Vagina (tissue), 2 donors: ENCODE data around the gene TSPAN32.

Source experiments
- CTCF ChIP-seq, 3 experiments: fragments of 450-650 bp in 2 of 3; fragments of 200-600 bp in 1 of 3; sonication (generic) in 1 of 3; IDR thresholded peaks; one replicate each; pipeline ENCODE4 v1.5.1; 2017 to 2019; ENCODE audit warnings: antibody characterized with exemption in 3 of 3, mild to moderate bottlenecking in 2 of 3, moderate library complexity in 2 of 3
- POLR2A ChIP-seq, 2 donors: fragments of 450-650 bp; IDR thresholded peaks; one replicate each; pipeline ENCODE4 v1.6.1; 2017; ENCODE audit warnings: antibody characterized with exemption in 2 of 2, mild to moderate bottlenecking in 2 of 2, moderate library complexity in 2 of 2

- TF ChIP-seq CTCF (IDR thresholded peaks at IDR 0.05) (no peak), POLR2A (IDR thresholded peaks at IDR 0.05) (no peak)
Measured at GRCh38 chr11:2313051-2313951, 11.5 kb downstream of the TSPAN32 start.
